ENCODE measurements around the gene SLC26A6. TPM values are rescaled to one million over a fixed set of nuclear protein-coding genes. Genes with fewer than 3 reads are reported as not detected.

Gene SLC26A6
- total RNA-seq, 1 donor from 2014 or later: 57.2 TPM

GRCh38 chr3:48633256-48633655 lies 2.0 kb downstream of the SLC26A6 start:
- Mint-ChIP-seq H3K4me3 (peak overlapping the region; percentile 18), H3K27ac (no peak overlapping the region), H3K4me1 (peaks cover 19% of the 10 kb centered on the region)

DNA sequence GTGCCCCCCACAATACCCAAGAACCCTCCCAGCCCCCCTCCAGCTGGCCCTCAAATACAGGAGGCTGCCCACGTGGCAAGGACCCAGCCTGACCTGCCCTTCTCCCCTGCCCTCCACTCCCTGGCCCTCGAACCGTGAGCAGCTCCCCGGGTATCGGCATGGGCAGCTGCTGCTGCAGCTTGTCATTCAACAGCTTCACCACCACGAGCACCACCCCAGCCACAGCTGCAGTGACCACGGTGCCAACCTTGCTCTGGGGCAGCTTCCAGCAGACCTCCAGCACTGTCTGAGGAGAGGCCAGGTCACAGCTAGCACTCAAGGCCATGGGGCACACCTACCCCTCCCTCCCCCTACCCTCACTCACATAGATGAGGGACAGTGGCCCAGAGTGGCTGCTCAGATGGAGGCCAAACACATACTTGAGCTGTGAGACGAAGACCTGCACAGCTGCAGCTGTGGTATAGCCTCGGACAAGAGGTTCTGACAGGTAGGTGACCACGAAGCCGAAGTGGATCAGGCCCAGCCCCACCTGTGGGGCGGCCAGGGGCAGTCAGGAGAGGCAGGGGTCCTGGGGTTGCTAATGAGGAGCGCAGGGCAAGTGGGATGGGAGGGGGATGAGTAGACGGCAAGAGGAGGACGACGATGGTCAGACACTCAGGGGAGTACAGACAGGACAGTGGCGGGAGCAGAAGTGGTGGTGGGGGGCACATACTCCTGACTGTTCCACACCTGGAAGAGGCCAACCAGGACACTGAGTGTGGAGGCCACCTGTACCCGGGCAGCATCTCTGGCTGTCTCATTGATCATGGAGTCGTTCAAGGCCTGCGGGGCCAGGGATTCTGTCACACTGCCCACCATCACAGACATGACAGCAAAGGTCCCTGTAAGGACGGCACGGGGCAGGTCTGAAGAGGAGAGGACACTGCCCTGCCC lies 3.5 kb downstream of the SLC26A6 start:
- Mint-ChIP-seq H3K27me3 (no peaks in the 10 kb centered on the region), H3K4me1 (peaks cover 18% of the 10 kb centered on the region), H3K4me3 (no peak overlapping the region), H3K27ac (no peak overlapping the region), H3K36me3 (ENCODE audit: low read depth) (peaks cover 33% of the 10 kb centered on the region), H3K9me3 (no peaks in the 10 kb centered on the region)
- intact Hi-C loops (cut with micrococcal nuclease): loop anchor here (10.0 kb wide), 1 partner anchor 327 kb away; the partner anchor contains the start of gene NME6
- no peak for DNase-seq

More at GRCh38 chr3:48633256-48633655, 2.0 kb downstream of the SLC26A6 start:
- intact Hi-C loops (cut with micrococcal nuclease): loop anchor here (10.0 kb wide), 1 partner anchor 328 kb away; the partner anchor contains the start of gene NME6
- no peak for DNase-seq
- Mint-ChIP-seq H3K36me3 (ENCODE audit: low read depth) (peaks cover 23% of the 10 kb centered on the region), H3K27me3 (no peaks in the 10 kb centered on the region), H3K9me3 (no peaks in the 10 kb centered on the region)

GRCh38 chr3:48630833-48631232 lies 4.4 kb downstream of the SLC26A6 start:
- no peak overlapping the region for H3K4me3 Mint-ChIP-seq
- peaks cover 14% of the 10 kb centered on the region for H3K4me1 Mint-ChIP-seq
- peak overlapping the region; percentile 41 for H3K27ac Mint-ChIP-seq
- H3K36me3 Mint-ChIP-seq (ENCODE audit: low read depth): peaks cover 38% of the 10 kb centered on the region
- intact Hi-C loops (cut with micrococcal nuclease): loop anchor here (10.0 kb wide), 1 partner anchor 326 kb away; the partner anchor contains the start of gene NME6
- no peaks in the 10 kb centered on the region for H3K27me3 Mint-ChIP-seq
- H3K9me3 Mint-ChIP-seq: no peaks in the 10 kb centered on the region
- DNase-seq: no peak

GRCh38 chr3:48630407-48630806 lies 4.9 kb downstream of the SLC26A6 start:
- Mint-ChIP-seq H3K9me3 (no peaks in the 10 kb centered on the region), H3K27ac (no peak overlapping the region), H3K27me3 (no peaks in the 10 kb centered on the region), H3K36me3 (ENCODE audit: low read depth) (peaks cover 41% of the 10 kb centered on the region), H3K4me3 (no peak overlapping the region), H3K4me1 (peaks cover 14% of the 10 kb centered on the region)
- intact Hi-C loops (cut with micrococcal nuclease): loop anchor here (10.0 kb wide), 1 partner anchor 326 kb away; the partner anchor contains the start of gene NME6
- DNase-seq: no peak

DNA sequence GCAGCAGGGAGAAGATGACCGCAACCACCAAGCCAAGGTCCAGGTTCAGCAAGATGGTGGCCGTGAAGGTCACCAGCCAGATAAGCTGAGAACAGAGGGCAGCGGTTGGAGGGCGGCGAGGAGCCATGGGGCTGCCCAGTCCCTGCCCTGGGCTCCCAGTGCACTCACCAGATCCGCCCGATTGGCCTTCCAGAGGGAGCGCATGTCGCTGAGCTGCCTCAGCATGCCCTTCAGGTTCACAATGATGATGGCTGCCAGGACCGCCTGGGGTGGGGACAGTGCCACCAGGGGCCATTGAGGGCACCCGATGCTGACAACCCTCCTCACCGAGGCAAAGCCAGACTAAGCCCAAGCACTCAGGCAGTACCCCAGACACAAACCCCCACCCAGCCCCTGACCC lies 5.4 kb downstream of the SLC26A6 start:
- intact Hi-C loops (cut with micrococcal nuclease): loop anchor here (10.0 kb wide), 1 partner anchor 325 kb away; the partner anchor contains the start of gene NME6
- DNase-seq: no peak
- no peak overlapping the region for H3K4me3 Mint-ChIP-seq

DNA sequence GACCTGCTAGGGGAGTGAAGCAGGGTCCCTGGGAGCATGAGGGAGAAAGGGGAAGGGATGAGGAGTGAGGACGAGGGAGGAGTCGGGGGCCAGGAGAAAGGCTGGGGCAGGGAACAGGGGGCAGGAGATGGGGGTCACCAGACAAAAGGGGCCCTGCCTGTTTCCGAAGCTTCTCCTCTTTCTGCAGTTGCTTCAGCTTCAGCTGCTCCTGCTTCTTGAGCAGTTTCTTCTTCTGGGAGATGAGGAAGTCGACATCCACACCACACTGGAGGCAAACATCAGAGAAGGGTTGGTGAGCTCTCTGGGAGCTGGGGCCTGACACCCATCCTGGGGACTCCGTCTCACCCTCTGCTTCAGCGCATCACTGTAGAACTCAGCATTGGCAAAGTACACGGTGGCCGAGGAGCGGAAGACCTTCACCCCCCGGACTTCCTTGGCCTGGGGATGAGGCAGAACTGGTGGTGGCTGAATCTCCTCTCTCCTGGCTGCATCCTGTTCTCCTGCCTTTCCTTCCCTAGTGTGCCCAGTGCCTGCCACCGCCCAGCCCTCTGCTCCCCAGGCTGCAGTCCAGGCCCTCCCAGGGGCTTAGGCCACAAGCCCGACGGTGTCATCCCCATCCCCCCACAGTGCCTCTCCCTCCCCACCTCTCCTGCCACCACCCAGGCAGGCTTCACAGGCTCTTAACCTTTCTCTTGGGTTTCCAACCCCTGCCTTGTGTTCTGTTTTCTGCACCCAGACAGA lies 6.8 kb downstream of the SLC26A6 start:
- no peak overlapping the region for H3K27ac Mint-ChIP-seq

More for the DNA sequence above, 5.4 kb downstream of the SLC26A6 start:
- H3K9me3 Mint-ChIP-seq: no peaks in the 10 kb centered on the region
- peaks cover 45% of the 10 kb centered on the region for H3K36me3 Mint-ChIP-seq (ENCODE audit: low read depth)
- no peaks in the 10 kb centered on the region for H3K27me3 Mint-ChIP-seq
- peaks cover 14% of the 10 kb centered on the region for H3K4me1 Mint-ChIP-seq
- no peak overlapping the region for H3K27ac Mint-ChIP-seq

DNA sequence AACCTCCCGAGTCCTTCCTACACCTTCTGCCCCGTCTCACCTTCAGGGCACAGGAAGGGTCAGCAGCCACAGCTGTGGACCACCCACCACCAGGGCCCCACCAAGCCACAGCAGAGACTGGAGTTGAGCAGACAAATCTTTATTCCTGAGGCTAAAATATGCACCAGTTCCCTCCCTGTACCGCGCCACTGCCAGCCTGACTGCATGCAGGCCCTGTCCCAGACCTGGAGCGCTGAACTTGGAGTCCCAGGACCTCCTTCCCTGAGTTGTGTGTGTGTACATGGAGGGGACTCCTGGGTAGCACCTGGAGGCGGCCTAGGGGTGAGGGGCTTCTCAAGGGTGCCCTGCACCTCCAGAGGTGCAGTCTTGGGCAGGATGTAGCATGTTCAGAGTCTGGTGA lies 9.7 kb downstream of the SLC26A6 start:
- H3K36me3 Mint-ChIP-seq (ENCODE audit: low read depth): peaks cover 48% of the 10 kb centered on the region
- no peaks in the 10 kb centered on the region for H3K27me3 Mint-ChIP-seq
- no peak overlapping the region for H3K27ac Mint-ChIP-seq
- no peak for DNase-seq
- intact Hi-C loops (cut with micrococcal nuclease): no loop called here
- H3K9me3 Mint-ChIP-seq: no peaks in the 10 kb centered on the region
- H3K4me3 Mint-ChIP-seq: no peak overlapping the region
- peaks cover 10% of the 10 kb centered on the region for H3K4me1 Mint-ChIP-seq

More for the DNA sequence above, 6.8 kb downstream of the SLC26A6 start:
- no peak for DNase-seq
- H3K27me3 Mint-ChIP-seq: no peaks in the 10 kb centered on the region
- H3K4me1 Mint-ChIP-seq: peaks cover 14% of the 10 kb centered on the region
- H3K36me3 Mint-ChIP-seq (ENCODE audit: low read depth): peaks cover 53% of the 10 kb centered on the region
- intact Hi-C loops (cut with micrococcal nuclease): no loop called here
- no peak overlapping the region for H3K4me3 Mint-ChIP-seq
- H3K9me3 Mint-ChIP-seq: no peaks in the 10 kb centered on the region

DNA sequence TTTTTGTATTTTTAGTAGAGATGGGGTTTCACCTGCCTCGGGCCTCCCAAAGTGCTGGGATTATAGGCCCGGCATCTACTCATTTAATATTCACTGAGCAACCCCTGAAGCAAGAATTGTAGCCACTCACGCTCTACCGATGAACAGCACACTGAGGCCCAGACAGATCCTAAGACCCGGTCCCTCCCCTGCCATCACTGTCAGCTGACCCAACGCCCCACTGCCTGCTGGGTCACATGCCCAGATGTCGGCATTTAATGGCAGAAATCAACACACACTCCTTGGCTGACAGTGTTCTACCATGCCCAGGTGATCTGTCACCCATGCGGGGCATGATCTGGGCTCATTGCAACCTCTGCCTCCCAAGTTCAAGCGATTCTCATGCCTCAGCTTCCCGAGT lies 10.5 kb downstream of the SLC26A6 start:
- H3K36me3 Mint-ChIP-seq (ENCODE audit: low read depth): peaks cover 46% of the 10 kb centered on the region
- peak overlapping the region; percentile 36 for H3K27ac Mint-ChIP-seq

DNA sequence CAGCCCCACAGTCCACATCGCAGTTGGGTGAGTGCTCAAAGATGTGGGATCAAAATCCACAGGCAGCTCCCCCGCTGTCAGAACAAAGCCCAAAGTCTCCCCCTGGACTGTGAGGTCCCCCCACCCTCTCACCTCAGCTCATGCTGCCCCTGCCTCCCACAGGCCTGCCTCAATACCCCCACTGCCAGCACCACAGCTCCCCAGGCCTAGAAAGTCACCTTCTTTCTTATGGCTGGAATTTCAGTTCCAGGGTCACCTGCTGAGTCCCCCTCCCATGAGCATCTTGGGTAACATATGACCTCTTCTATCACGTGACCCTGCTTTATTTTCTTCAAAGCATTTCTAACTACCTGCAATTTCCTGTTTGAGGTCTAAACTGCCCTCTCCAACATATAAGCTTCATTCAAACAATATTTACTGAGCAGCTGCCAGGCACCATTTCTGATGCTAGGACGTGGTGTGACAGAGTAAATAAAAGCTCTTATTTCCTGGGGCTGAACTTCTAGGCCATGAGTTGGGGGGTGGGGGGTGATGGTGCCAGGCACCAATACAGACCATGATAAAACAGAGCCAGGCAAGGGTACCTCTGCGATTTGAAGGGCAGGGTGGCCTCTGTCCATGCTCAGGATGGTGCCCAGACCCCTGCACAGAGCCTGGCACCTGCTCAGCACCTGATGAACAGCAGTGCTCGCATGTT lies 11.3 kb downstream of the SLC26A6 start:
- H3K9me3 Mint-ChIP-seq: no peaks in the 10 kb centered on the region
- H3K36me3 Mint-ChIP-seq (ENCODE audit: low read depth): peaks cover 40% of the 10 kb centered on the region
- H3K4me1 Mint-ChIP-seq: peaks cover 10% of the 10 kb centered on the region
- no peak for DNase-seq
- peak overlapping the region; percentile 69 for H3K27ac Mint-ChIP-seq
- H3K27me3 Mint-ChIP-seq: no peaks in the 10 kb centered on the region
- intact Hi-C loops (cut with micrococcal nuclease): no loop called here
- no peak overlapping the region for H3K4me3 Mint-ChIP-seq

More for the DNA sequence above, 10.5 kb downstream of the SLC26A6 start:
- Mint-ChIP-seq H3K4me1 (peaks cover 10% of the 10 kb centered on the region), H3K4me3 (no peak overlapping the region), H3K27me3 (no peaks in the 10 kb centered on the region), H3K9me3 (no peaks in the 10 kb centered on the region)
- no peak for DNase-seq
- intact Hi-C loops (cut with micrococcal nuclease): no loop called here

- H3K4me3 Mint-ChIP-seq: no peak within 1 kb of the TSS
- DNase-seq: no peak
- H3K27ac Mint-ChIP-seq: no peak within 1 kb of the TSS
- H3K4me1 Mint-ChIP-seq: peaks cover 8% of the 10 kb centered on the region
- no peaks in the 10 kb centered on the region for H3K27me3 Mint-ChIP-seq
- peaks cover 9% of the 10 kb centered on the region for H3K9me3 Mint-ChIP-seq
- peaks cover 39% of the 10 kb centered on the region for H3K36me3 Mint-ChIP-seq (ENCODE audit: low read depth)
- intact Hi-C loops (cut with micrococcal nuclease): no loop called here
Observed at GRCh38 chr3:48621461-48621869, 13.8 kb downstream of the SLC26A6 start, which contains the start of gene TMEM89. TMEM89 (minus strand) TSS chr3:48621769; CDS start chr3:48621756, 13 bp downstream.

- Mint-ChIP-seq H3K4me3 (no peak overlapping the region), H3K36me3 (ENCODE audit: low read depth) (peaks cover 30% of the 10 kb centered on the region), H3K9me3 (peaks cover 9% of the 10 kb centered on the region), H3K4me1 (peaks cover 8% of the 10 kb centered on the region), H3K27ac (no peak overlapping the region), H3K27me3 (no peaks in the 10 kb centered on the region)
- intact Hi-C loops (cut with micrococcal nuclease): no loop called here
- no peak for DNase-seq
Observed at GRCh38 chr3:48619541-48620524, 15.4 kb downstream of the SLC26A6 start.

GRCh38 chr3:48617559-48617958 lies 17.7 kb downstream of the SLC26A6 start:
- Mint-ChIP-seq H3K27ac (no peak overlapping the region), H3K36me3 (ENCODE audit: low read depth) (peaks cover 28% of the 10 kb centered on the region), H3K27me3 (no peaks in the 10 kb centered on the region), H3K4me3 (no peak overlapping the region), H3K9me3 (peaks cover 13% of the 10 kb centered on the region), H3K4me1 (peaks cover 9% of the 10 kb centered on the region)
- intact Hi-C loops (cut with micrococcal nuclease): no loop called here
- DNase-seq: no peak
